PFSK-1 (cell line): ENCODE data around the gene AP4B1. TPM values are rescaled to one million over a fixed set of nuclear protein-coding genes. Genes with fewer than 3 reads are reported as not detected.
A peak's percentile ranks its signal among the peaks of the same experiment; 100 is the strongest.

Source experiments
- FOXP2 ChIP-seq: optimal IDR thresholded peaks from 2 replicates; pipeline ENCODE3; 2011; ENCODE audit warnings: borderline replicate concordance, control low read depth, inconsistent platforms; ENCODE audit not compliant: insufficient read depth; ENCODE audit errors: extremely low read length, extremely low read depth
- POLR2AphosphoS5 ChIP-seq: IDR thresholded peaks from 2 replicates; pipeline ENCODE4 v1.6.1; 2012; ENCODE audit warnings: low read depth, mild to moderate bottlenecking, control low read depth, low read length, moderate library complexity
- SIN3A ChIP-seq: IDR thresholded peaks from 2 replicates; pipeline ENCODE4 v1.6.1; 2012; ENCODE audit warnings: mild to moderate bottlenecking, low read length, moderate library complexity, borderline replicate concordance; ENCODE audit not compliant: insufficient read depth
- TAF1 ChIP-seq: IDR thresholded peaks from 2 replicates; pipeline ENCODE4 v1.6.1; 2012; ENCODE audit warnings: low read length, control low read depth, borderline replicate concordance; ENCODE audit not compliant: insufficient read depth
- polyA plus RNA-seq: library from polyadenylated mRNA; unstranded; fragments of >200 nt; gene quantifications from one replicate; pipeline ENCODE4 v1.2.1, GENCODE V29; 2012; ENCODE audit warnings: low read depth, missing spikeins; ENCODE audit not compliant: insufficient read length
- TF ChIP-seq, protein P1 (sequence below), 2 experiments: IDR thresholded peaks; 2 replicates each; pipeline versions ENCODE4 v1.6.1 to v1.8.0; 2011 to 2012; ENCODE audit warnings: low read depth in 2 of 2, low read length in 2 of 2, control low read depth in 1 of 2, inconsistent platforms in 1 of 2, mild to moderate bottlenecking in 1 of 2, moderate library complexity in 1 of 2; ENCODE audit not compliant: insufficient read depth in 1 of 2

AP4B1 gene
- 9.1 TPM for polyA plus RNA-seq

DNA sequence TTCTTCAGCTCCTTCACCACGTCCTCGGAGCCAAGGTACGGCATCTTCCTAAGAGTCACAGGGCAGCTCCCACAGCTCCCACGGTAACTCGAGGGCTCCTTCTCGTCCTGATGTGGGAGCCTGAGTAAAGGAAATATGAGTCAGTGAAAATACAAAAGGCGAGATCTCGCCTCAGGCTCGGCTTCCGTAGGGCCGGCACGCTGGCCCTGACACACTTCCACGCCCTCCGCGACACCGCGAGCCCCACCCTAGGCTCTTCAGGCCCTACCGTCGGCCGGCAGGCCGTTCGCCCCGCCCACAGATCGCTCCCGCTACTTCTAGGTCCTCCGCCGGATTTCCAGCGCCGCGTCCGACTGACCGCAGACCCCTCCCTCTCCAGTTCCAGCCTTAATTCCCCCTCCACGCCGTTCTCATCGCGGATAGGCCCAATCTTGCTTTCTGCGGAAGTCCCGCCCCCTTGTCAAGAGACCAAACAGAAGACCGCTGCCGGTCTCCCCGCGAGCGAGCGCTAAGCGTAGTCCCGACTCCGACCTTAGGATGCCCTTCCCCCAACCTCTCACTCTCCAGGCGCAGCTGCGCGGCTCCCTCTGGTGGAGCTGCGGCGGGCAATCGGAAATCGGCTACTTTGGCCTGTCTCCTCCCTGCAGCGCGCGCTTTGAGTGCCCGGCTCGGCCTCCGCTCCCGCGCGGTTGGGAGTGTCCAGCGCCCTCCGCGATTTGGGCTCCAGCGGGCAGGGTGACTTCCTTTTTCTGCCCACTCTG, at the start of gene AP4B1, which contains the start of gene DCLRE1B:
AP4B1 (minus strand) TSS at position 126 of the 761 bp plus-strand sequence; CDS start at position 44, 82 bp downstream.
DCLRE1B (plus strand) TSS at position 653 of the 761 bp plus-strand sequence. CDS start 261 bp downstream, outside the sequence.
- TF ChIP-seq POLR2AphosphoS5 (peak; percentile 90), SIN3A (peak; percentile 84; the same call in 1 of the 2 replicates), TAF1 (peak; percentile 82; the same call in 1 of the 2 replicates), FOXP2 (peak; percentile 85)
- TF ChIP-seq, protein P1, sequence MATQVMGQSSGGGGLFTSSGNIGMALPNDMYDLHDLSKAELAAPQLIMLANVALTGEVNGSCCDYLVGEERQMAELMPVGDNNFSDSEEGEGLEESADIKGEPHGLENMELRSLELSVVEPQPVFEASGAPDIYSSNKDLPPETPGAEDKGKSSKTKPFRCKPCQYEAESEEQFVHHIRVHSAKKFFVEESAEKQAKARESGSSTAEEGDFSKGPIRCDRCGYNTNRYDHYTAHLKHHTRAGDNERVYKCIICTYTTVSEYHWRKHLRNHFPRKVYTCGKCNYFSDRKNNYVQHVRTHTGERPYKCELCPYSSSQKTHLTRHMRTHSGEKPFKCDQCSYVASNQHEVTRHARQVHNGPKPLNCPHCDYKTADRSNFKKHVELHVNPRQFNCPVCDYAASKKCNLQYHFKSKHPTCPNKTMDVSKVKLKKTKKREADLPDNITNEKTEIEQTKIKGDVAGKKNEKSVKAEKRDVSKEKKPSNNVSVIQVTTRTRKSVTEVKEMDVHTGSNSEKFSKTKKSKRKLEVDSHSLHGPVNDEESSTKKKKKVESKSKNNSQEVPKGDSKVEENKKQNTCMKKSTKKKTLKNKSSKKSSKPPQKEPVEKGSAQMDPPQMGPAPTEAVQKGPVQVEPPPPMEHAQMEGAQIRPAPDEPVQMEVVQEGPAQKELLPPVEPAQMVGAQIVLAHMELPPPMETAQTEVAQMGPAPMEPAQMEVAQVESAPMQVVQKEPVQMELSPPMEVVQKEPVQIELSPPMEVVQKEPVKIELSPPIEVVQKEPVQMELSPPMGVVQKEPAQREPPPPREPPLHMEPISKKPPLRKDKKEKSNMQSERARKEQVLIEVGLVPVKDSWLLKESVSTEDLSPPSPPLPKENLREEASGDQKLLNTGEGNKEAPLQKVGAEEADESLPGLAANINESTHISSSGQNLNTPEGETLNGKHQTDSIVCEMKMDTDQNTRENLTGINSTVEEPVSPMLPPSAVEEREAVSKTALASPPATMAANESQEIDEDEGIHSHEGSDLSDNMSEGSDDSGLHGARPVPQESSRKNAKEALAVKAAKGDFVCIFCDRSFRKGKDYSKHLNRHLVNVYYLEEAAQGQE (IDR thresholded peaks at IDR 0.05; ENCODE audit: insufficient read depth in 1 of 2, low read depth in 2 of 2, low read length in 2 of 2): peak; percentile 18 to 59; a peak in 1 of 4 replicates

GRCh38 chr1:113951719-113952118, 47.1 kb upstream of the AP4B1 start:
- TF ChIP-seq, protein P1 (IDR thresholded peaks at IDR 0.05; ENCODE audit: insufficient read depth in 1 of 2, low read depth in 2 of 2, low read length in 2 of 2): no peak
- TF ChIP-seq SIN3A: no peak
- no peak for TF ChIP-seq FOXP2
- TF ChIP-seq TAF1: no peak
- no peak for TF ChIP-seq POLR2AphosphoS5

DNA sequence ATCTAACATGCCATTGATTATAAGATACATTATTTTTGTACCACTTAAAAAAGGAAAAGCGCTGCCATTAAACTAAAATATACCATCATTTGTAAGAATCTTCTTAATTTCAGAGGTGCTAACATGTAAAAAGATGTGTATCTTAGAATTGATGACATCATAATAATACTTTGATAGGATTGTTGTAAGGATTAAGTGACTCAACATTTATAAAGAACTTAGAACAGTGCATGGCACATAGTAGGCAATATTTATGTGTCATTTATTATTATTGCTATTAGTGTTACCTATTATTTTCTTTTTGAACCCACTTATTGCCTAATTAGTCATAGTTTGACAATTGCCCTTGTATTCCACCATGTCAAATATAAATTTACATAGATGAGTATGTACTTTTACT, 46.3 kb upstream of the AP4B1 start:
- TF ChIP-seq FOXP2: no peak
- TF ChIP-seq, protein P1 (IDR thresholded peaks at IDR 0.05; ENCODE audit: insufficient read depth in 1 of 2, low read depth in 2 of 2, low read length in 2 of 2): no peak
- TF ChIP-seq POLR2AphosphoS5: no peak
- no peak for TF ChIP-seq TAF1
- no peak for TF ChIP-seq SIN3A

DNA sequence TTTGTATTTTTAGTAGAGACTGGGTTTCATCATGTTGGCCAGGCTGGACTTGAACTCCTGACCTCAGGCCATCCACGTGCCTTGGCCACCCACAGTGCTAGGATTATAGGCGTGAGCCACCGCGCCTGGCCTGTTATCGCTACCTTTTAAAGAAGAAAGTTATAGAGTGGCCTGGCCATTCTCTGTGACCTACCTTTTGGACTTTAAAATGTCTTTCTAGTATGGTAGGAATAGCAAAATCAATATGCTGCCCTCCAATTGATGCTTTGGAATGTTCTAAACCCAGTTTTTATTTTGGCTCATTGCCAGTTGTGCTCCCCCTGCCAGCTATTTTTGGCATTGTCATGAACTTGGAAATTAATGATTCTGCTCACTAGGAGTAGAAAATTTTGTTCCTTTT, 44.4 kb upstream of the AP4B1 start:
- no peak for TF ChIP-seq TAF1
- no peak for TF ChIP-seq SIN3A
- no peak for TF ChIP-seq FOXP2
- no peak for TF ChIP-seq POLR2AphosphoS5
- TF ChIP-seq, protein P1 (IDR thresholded peaks at IDR 0.05; ENCODE audit: insufficient read depth in 1 of 2, low read depth in 2 of 2, low read length in 2 of 2): no peak
